ENCODE data around the gene HSPE1.
"Not testable (repeated sequence)": the region's sequence is repeated elsewhere in the genome, so short reads cannot be mapped to it uniquely, and the experiment has no call there.

HSPE1 gene

DNA sequence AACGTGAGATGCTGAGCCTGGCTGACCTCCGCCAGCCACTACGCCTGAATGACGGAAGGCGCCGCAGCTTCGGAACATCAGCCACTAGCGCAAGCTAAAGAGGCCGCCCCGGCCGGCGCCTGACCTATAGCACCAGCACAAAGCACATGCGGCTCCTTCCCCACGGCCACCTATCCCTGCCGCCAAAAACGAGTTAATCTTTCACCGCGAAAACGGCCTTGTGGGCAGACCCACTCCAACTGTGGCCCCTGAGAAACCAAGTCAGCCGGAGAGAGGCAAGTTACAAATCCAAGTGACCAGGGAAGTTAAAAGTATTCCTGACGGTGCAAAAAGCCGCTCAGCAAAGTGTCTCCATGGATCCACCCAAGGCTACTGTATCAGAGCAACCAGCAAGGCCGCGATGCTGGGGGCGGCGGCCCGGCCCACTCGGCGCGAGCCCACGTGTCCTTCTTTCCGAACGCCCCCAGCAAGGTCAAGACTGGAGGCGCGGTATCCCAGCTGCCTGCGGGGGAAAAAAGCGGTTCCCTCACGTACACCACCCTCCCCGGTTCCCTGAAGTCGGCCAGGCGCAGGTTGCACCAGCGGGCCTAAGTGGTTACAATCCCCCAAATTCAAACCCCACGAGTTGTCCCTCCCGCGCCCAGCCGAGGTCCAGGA, 1.1 kb upstream of the HSPE1 start:
- no peak for DNase-seq

DNA sequence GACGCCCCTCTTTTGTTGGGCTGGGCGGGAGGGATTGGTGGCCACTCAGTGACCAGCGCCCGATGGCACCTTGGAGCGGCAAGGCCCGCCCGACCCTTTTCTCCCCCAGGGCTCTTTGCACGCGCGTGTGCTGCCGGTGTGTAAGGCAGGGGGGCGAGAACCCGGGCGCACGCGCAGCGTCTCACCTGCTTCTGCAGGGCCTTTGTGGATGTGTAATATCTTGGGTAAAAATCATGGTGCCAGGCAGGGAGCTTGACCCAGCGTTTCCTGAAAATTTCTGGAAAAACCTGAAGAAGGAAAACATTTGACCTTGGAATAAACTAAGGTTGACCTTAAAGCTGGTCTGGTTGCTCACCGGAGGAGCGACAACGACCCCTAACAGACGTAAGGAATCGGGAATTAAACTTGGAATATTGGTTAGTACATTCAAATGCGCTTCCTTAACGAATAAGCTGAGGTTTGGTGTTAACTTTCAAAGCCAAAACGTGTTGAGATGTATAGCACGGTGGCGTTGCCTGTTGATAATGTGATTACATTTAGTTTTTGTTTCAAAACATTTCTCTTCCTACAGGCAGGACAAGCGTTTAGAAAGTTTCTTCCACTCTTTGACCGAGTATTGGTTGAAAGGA, 438 bp downstream of the HSPE1 start:
- DNase-seq = no peak

DNA sequence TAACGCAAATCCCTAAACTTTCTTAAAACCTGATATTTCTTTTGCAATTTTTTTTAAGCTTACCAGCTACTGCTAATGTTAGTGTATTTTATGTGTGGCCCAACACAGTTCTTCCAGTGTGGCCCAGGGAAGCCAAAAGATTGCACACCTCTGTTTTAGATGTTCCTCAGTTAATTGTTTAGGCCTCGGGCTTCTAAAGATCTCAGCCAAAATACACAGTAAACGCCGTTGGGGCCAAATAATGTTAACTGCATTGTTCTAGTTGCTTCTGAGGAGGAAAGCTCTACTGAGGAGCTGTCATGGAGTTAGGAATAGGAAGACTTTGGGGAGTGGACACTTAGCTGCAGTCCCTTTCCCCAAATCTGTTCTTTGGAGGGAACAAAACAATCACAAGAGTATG, 2.0 kb downstream of the HSPE1 start:
- no peak for DNase-seq

DNA sequence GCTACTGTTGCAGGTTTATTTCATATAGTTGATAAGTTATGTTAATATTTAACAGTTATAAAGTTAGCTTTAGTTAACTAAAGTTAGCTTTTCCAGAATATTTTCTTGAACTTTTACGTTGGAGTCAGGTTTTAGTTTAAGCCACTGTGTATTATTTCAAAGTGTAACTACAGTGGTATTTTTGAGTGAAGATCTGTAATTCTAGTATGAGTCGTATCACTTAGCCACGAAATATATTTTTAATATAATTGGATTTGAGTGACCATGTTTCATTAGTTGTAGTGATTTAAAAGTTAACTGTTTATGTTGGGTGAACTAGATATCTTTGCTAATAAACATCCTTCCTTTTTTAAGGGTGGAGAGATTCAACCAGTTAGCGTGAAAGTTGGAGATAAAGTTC, 2.5 kb downstream of the HSPE1 start:
- DNase-seq = no peak

DNA sequence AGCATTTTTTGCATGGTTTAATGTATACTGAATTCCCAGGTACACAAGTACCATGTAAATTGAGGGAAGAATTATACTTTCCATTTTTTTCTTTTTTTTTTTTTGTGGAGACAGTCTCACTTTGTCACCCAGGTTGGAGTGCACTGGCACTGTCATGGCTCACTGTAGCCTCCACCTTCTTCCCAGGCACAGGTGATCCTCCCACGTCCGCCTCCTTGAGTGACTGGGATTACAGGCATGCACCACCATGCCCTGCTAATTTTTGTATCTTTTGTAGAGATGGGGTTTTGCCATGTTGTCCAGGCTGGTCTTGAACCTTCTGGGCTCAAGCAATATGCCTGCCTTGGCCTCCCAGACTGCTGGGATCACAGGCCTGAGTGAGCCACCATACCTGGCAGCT, 3.8 kb downstream of the HSPE1 start:
- no peak for DNase-seq

DNA sequence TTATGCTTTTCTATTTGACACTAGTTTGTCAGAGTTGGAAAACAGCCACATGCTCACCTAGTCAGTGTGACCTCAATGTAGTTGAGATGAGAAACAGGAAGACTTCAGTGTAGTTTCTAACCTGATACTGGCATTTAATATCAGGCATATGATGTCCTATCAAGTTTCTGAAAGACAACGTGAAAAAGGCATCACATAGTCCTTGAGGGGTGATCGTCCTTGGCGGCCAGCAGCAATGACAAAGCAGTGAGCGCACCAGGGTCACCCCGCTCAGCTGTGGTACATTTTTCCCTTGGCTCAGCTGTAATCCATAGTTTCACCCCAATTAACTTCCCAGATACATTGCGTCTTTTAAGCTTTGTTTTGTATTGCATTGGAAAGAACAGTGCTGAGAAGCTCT, 4.3 kb downstream of the HSPE1 start:
- no peak for DNase-seq

DNA sequence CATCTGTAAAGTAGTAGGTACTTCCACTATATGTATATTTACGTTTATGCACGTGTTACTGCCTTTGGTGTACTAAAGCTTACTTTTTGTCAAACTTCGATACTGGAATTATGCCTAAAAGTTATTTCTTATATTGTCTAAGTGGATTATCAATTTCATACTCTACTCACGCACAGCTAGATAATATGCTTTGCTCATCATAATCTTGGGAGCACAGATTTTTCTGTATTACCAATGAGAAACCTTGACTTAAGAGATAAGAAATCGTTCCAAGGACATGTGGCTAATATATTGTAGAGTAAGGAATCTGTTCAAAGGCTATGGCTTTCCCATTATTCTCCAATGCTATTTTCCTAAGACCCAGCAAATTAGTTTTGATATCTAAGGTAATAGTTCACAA, 6.5 kb downstream of the HSPE1 start:
- DNase-seq = no peak

DNA sequence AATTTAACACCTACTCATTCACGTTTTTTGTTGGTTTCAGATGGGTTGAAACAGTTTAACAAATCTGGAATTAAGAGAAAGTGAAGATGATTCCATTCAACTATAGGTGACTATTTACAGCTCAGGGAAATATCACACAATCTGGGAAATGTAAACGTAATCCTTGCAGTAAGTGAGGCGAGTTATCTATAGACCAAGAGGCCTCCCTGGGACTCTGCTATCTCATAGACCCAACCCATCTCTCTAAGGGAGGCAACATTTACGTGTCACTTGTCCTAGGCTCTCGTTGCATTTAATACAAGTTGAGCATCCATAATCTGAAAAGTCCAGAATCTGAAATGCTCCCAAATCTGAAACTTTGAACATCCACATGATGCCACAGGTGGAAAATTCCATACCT, 13.7 kb downstream of the HSPE1 start:
- DNase-seq = no peak

DNA sequence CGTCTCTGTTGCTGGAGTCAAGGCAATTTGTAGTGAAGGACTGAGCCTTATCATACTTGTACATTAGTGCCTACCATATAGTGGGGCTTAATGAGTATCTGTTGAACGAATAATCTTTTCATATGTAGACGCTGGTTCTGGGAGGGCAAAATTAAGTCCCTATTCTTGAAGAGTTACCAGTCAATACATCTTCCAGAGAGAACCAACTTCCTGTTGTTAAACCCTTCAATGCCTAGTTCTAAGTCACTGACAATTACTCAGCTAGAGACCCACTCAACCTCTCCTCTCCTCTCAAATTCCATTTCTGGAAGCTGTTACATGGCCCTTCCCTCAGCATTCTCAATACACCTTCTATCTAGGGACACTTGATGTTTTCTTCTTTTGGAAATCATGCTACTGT, 14.6 kb downstream of the HSPE1 start:
- no peak for DNase-seq

DNA sequence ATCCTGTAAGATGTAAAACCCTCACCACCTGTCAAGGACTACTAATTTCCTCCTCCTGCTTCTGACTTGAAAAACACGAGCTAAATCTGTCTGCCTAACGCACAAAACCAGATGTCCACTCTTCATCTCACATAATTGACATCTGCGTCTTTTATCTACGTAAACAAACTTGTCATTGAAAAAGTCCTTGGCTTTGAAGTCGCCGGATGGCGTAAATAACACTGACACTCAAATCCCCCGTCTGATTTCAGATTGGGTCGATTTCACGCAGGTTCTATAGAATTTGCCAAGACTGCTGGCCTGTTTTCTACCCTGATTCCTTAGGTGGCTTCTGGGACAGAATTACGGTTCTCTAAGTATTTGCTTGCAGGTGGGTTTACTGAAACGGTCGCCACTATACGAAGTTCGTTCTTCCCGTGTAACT, 15.1 kb downstream of the HSPE1 start:
- no peak for DNase-seq

DNA sequence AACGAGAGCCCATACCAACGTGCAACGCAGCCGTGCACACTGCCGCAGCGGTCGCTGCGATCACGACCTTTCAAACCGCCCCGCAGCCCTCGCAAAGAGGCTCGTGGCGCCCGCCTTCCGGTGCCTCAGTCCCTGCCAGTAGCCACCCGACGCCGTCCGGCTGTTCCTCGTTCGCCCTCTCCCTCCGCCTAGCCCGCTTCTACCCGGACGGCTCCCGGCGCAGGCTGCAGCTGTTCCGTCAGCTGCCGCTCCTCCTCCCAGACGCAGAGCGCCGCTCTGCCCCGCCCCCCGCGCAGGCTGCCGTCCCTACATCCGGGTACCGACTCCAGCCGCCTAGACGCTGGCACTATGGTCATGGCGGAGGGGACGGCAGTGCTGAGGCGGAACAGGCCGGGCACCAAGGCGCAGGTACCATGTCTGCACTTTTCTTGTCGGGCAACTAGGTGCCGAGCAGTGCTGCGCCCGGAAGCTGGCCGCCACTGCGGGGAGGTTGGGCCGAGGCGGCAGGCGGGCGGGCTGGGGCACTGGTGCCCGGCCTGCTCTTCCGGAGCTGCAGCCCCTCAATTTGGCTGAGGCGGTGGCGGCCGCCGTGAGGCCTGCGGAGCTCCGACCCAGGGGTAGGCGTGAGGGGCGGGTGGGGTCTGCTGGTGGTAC, 15.7 kb downstream of the HSPE1 start, which contains the start of gene MOB4:
Gene MOB4, plus strand, starts transcription at position 328 of the 654 bp plus-strand sequence. Its CDS starts 21 bp downstream, at position 349.
- peak; percentile 88 for DNase-seq

DNA sequence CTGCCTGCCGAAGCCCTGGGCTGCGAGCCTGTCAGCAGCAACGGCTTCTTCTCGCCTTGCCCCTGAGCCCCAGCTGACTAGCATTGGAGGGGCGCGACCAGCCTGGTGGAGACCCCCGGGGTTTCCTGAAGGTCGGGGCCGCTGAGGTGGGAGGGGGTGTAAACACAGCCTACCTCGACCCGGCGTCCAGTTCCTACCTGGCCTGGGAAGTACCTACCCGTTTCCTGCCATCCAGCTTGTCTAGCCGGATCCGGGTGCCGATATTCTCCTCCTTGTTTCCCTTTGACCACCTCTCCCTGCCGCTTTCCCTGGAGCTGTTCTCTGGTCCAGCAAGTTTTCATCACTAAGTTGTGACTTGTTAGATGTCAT, 16.2 kb downstream of the HSPE1 start:
- no peak for DNase-seq

DNA sequence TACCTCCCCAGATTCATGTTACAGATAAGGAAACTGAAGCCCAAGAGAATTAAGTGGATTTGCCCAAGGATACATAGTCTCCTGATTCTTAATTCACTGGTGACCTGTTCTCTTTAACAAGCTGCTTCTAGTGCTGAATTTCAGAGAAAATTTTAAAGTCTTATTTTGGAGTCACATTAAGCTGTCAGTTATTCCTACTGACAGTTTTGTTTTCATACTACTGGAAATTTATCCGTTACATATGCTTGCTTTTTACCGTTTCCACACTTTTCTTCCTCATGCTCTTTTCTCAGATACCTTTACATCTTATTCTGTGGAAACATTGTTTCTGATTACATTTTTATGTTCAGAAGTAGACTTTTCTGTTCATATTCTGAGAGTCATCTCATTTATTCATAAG, 17.0 kb downstream of the HSPE1 start:
- no peak for DNase-seq

DNA sequence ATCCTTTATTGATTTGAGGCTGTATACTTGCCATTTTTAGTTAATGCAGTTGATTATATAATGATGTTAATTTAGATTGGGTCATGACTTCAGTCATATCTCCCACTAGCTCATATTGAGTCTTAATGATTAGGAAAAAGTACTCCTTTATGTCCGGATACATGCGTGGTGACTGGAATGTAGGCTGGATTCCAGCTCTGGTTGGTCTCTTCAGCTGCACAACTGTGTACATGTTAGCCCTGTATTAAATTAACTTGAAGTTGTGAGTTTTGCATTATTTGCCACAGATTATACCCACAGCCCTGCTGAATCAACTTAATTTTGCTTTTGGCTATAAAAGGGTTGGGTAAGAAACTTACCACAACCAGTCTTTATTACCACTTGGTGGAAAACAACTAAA, 38.2 kb downstream of the HSPE1 start:
- no peak for DNase-seq

DNA sequence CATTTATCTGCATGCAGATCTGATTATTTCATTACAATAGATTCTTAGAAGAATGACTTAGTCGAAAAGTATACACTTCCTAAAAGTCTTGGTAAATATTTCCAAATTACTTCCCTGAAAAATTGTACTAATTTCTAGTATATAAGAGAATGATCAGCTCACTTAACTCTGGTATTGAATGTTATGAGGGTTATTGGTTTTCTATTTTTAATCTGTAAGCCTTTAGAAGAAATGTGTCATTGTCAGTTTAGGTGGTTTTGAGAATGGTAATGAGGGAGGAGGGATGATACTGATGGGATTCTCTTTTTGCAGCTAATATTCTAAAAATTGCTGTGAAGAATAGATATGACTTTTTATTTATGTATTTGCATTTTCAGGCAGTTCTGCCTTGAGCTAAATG, 39.6 kb downstream of the HSPE1 start:
- no peak for DNase-seq

DNA sequence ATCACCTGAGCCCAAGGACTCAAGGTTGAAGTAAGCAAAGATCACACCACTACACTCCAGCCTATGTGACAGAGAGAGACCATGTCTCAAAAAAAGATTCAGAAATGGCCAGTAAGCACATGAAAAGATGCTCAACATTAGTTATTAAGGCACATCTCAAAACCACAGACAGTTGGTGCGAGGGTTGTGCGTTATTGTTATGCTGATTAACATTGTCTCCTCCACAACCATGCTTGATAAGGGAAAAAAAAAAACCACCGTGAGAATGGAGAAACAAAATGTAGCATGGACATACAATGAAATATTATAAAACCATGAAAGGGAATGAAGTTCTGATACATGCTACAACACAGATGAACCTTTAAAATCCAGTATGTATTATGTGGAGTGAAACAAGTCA, 43.0 kb downstream of the HSPE1 start:
- DNase-seq = no peak

DNA sequence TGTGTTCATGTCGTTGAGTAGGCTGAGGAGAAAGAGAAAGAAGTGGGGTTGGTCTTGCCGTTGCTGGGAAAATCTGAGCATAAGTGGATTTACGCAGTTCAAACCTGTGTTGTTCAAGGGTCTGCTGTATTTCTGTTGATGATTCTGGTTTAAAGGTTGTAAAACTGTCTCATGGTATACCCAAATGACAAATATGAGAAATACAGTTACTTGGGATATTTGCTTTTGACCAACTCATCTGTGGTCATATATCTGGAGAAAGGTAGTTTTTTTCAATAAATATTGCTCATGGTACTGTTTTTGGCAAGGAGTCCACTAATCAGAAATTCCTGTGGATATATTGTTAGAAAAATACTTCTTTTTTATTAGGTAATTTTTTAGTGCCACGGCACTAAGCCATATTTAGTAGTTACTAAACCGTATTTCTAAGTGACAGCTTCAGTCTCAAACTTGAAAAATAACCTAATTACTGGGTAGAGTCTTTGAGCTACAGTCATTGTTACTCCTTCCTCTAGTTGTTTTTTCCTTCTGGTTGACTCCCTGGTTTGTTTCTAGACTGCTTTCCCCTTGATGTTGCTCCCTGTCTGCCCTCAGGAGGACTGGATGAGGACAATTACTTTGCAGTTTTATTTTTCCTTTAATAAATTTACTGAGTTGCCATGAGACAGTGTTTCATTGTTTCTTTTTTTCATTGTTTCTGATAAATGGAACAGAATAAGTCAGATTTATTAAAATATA, 47.2 kb downstream of the HSPE1 start:
- no peak for DNase-seq

DNA sequence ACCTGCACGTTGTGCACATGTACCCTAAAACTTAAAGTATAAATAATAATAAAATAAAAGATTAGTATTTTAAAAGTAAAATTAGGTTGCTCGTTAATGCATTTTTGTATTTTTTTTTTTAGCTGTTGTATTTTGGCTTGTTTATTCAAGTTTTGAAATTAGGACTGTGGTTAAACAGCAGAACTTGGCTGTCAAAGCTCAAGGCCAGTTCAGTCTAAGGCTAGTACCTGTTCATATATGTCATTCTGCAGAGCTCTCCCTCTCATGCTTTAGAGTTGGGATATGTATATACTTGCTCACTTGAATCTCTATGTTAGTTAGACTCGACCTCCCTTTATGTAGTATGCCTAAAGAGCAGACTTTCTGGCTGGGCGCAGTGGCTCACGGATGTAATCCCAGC, 48.4 kb downstream of the HSPE1 start:
- no peak for DNase-seq

DNA sequence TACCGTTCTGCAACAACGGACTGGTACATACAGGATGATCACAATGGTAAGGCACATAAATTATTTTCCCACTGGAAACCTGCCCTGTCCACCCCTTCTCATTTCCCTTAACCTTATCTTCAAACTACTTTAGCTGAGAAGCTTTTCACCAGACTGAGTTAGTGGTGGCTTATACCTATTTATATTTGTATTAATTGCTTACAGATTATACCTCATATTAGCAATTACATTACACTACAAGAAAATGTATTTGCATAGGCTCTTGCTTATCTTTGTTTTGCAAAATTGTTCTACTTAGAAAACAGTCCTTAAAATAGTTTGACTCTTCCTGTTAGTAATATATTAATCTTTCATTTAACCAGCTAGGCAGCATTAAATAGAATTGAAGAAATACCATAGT, 51.1 kb downstream of the HSPE1 start:
- DNase-seq = not testable (repeated sequence)
